ENCODE results near the gene GRM7. TPM values are rescaled to one million over a fixed set of nuclear protein-coding genes. Genes with fewer than 3 reads are reported as not detected.

Gene GRM7
- total and polyA plus RNA-seq, 9 of the 15 experiments (the other 6 are each of a cell fraction or from before 2014, with no cell fraction given), result not detected

DNA sequence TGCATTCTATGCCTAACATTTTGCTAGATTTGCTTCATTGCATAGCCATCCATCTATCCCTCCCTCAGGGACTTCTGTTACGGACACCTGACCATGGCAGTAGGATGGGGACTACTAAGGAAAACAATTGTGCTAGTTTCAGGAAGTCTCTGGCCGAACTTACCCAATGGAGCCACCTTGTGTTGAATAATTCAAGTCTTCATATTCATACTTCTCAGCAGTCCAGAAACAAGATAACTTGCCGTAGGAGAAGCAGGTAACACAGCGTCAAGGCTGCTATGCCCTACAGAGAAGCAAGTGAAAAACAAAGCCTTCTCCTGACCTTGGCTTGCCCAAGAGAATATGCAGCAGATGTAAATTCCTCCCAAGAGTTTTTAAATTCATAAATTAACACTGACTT, 685.3 kb downstream of the GRM7 start (continued):
- TF ChIP-seq ZKSCAN3 (CRISPR knock-in tag; IDR thresholded peaks at IDR 0.05) (no peak), FOXA1 (IDR thresholded peaks at IDR 0.05; ENCODE audit: borderline replicate concordance) (no peak), EWSR1 (IDR thresholded peaks at IDR 0.05; ENCODE audit: borderline replicate concordance, low read depth, partially characterized antibody) (no peak)

- peaks cover 1% of the 10 kb centered on the region; the same call in 1 of the 2 replicates for H3K9me3 ChIP-seq (replicated peaks; ENCODE audit: control insufficient read depth, insufficient read depth, low read depth, low read length)
- H3K27me3 ChIP-seq (ENCODE audit: control insufficient read depth in 2 of 2, insufficient read depth in 2 of 2, low read length in 2 of 2), result no peaks in the 10 kb centered on the region
- no peak overlapping the region for H3K9ac ChIP-seq (ENCODE audit: insufficient read depth in 1 of 2, low read depth in 2 of 2, low read length in 2 of 2)
- H3K9me1 ChIP-seq (ENCODE audit: control insufficient read depth, insufficient read depth, low read length), result no peaks in the 10 kb centered on the region
- H4K20me1 ChIP-seq (replicated peaks; ENCODE audit: control insufficient read depth, insufficient read depth, low read length), result no peaks in the 10 kb centered on the region
- 8% methylated on average over 1 of the region's 1 CpG for WGBS (ENCODE audit: insufficient coverage, low coverage, missing lambda C conversion rate)
- H3K4me1 ChIP-seq (replicated peaks in 1 of 2; ENCODE audit: control insufficient read depth in 2 of 2, insufficient read depth in 2 of 2, low read length in 2 of 2), result no peaks in the 10 kb centered on the region
- no peak for FAIRE-seq
- no peak overlapping the region for H3K4me2 ChIP-seq (ENCODE audit: insufficient read depth, low read length)
- DNase-seq (ENCODE audit: extremely low read depth in 1 of 4, low spot score in 3 of 4), result no peak
- H3K4me3 ChIP-seq, result no peak overlapping the region
- intact Hi-C loops (cut with micrococcal nuclease), result no loop called here
- H2AFZ ChIP-seq (ENCODE audit: low read depth, low read length), result no peak overlapping the region
- in situ Hi-C loops (cut with MboI), result no loop called here
- H3K27ac ChIP-seq (ENCODE audit: extremely low read depth, low read depth, low read length), result no peak overlapping the region
- H3K36me3 ChIP-seq (ENCODE audit: control insufficient read depth, insufficient read depth, low read length), result no peaks in the 10 kb centered on the region
- H3K79me2 ChIP-seq (ENCODE audit: control insufficient read depth, insufficient read depth, low read length), result no peaks in the 10 kb centered on the region
- BruUV-seq (replicated peaks), result no TSS peak
- POLR2A ChIA-PET, result interaction anchor here (0.6 kb wide), 1 partner anchor 10 kb away, joined by 3 read pairs; no protein-coding TSS in a partner anchor
- no peak for ATAC-seq
- CTCF ChIA-PET (ENCODE audit: low intra/inter-chr PET ratio), result no interaction called here
- TF ChIP-seq CBX5 (IDR thresholded peaks at IDR 0.05; ENCODE audit: borderline replicate concordance, low read depth) (no peak), RFX1 (IDR thresholded peaks at IDR 0.05) (no peak), HDAC6 (IDR thresholded peaks at IDR 0.05; ENCODE audit: low read depth, low read length) (no peak), ATF4 (CRISPR knock-in tag; IDR thresholded peaks at IDR 0.05) (no peak), PTBP1 (IDR thresholded peaks at IDR 0.05; ENCODE audit: low read depth, low read length) (no peak), MXI1 (IDR thresholded peaks at IDR 0.05; ENCODE audit: low read depth, low read length) (no peak), CREB5 (CRISPR knock-in tag; IDR thresholded peaks at IDR 0.05) (no peak), KLF6 (CRISPR knock-in tag; IDR thresholded peaks at IDR 0.05; ENCODE audit: borderline replicate concordance) (no peak), BCOR (IDR thresholded peaks at IDR 0.05) (no peak), RBM25 (IDR thresholded peaks at IDR 0.05; ENCODE audit: low read depth, low read length, severe bottlenecking) (no peak), NCOA1 (IDR thresholded peaks at IDR 0.05; ENCODE audit: low read depth) (no peak), ZBTB49 (CRISPR knock-in tag; IDR thresholded peaks at IDR 0.05; ENCODE audit: borderline replicate concordance) (no peak), YBX1 (IDR thresholded peaks at IDR 0.05) (no peak)
These were observed 686.9 kb downstream of the GRM7 start for GRCh38 chr3:7547826-7548225.

Data from K562 (cell line).